Measurements from ENCODE around the gene ZBTB12.
A peak's percentile ranks its signal among the peaks of the same experiment; 100 is the strongest.
"Not testable (repeated sequence)": the region's sequence is repeated elsewhere in the genome, so short reads cannot be mapped to it uniquely, and the experiment has no call there.

Gene ZBTB12

DNA sequence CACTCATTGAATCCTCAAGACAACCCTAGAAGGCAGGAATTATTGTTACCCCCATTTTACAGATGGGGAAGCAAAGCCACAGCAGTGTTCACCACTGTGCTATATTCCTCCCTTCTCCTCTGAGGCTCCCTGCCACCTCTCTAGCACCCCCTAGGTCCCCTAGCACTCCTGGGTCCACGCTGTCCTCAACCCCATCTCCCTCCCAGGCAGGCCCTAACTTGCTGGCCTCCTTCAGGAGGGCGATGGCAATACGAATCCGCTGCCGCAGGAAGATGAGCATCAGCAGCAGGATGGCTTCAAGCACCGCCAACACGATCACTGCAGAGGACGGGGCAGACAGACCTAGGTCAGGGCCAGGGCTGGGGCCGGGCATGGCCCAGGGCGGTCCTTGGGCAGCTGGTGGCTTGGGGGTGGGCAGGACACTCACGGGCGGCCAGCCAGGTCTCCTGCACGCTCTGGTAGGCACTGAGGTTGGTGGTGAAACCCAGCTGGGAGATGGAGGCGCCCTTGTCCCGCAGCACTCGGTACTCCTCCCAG, 31.4 kb downstream of the ZBTB12 start:
- Histone ChIP-seq H3K9me3 (replicated peaks; ENCODE audit: low read length) (no peaks in the 10 kb centered on the region), H3K9ac (ENCODE audit: low read depth, low read length) (no peak overlapping the region), H3K4me2 (ENCODE audit: low read length) (no peak overlapping the region), H3K4me3 (ENCODE audit: low read length) (no peak overlapping the region), H3K36me3 (ENCODE audit: insufficient read depth, low read length) (no peaks in the 10 kb centered on the region), H3K4me1 (ENCODE audit: control insufficient read depth, insufficient read depth, low read length) (peaks cover 10% of the 10 kb centered on the region), H3K27me3 (ENCODE audit: control insufficient read depth, insufficient read depth, low read length) (peaks cover 12% of the 10 kb centered on the region)

DNA sequence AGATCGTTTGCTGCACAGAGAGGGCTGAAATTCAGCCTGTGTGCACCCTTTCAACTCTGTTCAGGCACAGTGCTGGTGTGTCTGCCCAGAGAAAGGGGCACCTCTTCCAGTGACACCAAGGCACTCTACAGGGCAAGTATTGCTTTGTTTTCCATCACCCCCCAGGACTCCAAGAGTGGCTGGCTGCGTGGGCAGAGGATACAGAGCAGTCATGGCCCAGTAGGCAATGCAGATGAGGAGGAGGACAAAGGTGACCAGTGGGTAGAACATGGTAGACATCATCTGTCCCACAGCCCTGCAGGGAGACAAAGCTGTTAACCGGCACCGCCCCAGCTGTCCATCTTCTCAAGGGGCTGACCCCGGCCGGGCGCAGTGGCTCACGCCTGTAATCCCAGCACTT, 32.5 kb downstream of the ZBTB12 start:
- H3K9ac ChIP-seq (ENCODE audit: low read depth, low read length): no peak overlapping the region
- H3K27me3 ChIP-seq (ENCODE audit: control insufficient read depth, insufficient read depth, low read length): peaks cover 12% of the 10 kb centered on the region
- H3K4me1 ChIP-seq (ENCODE audit: control insufficient read depth, insufficient read depth, low read length): peaks cover 12% of the 10 kb centered on the region
- no peaks in the 10 kb centered on the region for H3K36me3 ChIP-seq (ENCODE audit: insufficient read depth, low read length)
- H3K9me3 ChIP-seq (replicated peaks; ENCODE audit: low read length): no peaks in the 10 kb centered on the region
- H3K4me3 ChIP-seq (ENCODE audit: low read length): no peak overlapping the region
- no peak overlapping the region for H3K4me2 ChIP-seq (ENCODE audit: low read length)

DNA sequence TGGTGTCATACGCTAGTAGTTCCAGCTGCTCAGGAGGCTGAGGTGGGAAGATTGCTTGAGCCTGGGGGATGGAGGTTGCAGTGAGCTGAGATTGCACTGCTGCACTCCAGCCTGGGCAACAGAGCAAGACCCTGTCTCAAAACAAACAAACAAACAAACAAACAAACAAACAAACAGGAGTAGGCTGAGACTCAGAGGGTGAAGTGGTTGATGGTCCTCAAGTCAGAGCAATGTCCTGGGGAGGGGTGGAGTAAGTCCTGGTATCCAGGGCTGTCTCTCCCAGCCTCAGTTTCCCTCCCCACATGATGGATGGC, 33.3 kb downstream of the ZBTB12 start:
- not testable (repeated sequence) for H3K9me3 ChIP-seq (replicated peaks; ENCODE audit: low read length); H3K36me3 ChIP-seq (ENCODE audit: insufficient read depth, low read length); H3K4me3 ChIP-seq (ENCODE audit: low read length); H3K9ac ChIP-seq (ENCODE audit: low read depth, low read length); H3K4me2 ChIP-seq (ENCODE audit: low read length)
- H3K27me3 ChIP-seq (ENCODE audit: control insufficient read depth, insufficient read depth, low read length): peaks cover 12% of the 10 kb centered on the region
- peaks cover 16% of the 10 kb centered on the region for H3K4me1 ChIP-seq (ENCODE audit: control insufficient read depth, insufficient read depth, low read length)

DNA sequence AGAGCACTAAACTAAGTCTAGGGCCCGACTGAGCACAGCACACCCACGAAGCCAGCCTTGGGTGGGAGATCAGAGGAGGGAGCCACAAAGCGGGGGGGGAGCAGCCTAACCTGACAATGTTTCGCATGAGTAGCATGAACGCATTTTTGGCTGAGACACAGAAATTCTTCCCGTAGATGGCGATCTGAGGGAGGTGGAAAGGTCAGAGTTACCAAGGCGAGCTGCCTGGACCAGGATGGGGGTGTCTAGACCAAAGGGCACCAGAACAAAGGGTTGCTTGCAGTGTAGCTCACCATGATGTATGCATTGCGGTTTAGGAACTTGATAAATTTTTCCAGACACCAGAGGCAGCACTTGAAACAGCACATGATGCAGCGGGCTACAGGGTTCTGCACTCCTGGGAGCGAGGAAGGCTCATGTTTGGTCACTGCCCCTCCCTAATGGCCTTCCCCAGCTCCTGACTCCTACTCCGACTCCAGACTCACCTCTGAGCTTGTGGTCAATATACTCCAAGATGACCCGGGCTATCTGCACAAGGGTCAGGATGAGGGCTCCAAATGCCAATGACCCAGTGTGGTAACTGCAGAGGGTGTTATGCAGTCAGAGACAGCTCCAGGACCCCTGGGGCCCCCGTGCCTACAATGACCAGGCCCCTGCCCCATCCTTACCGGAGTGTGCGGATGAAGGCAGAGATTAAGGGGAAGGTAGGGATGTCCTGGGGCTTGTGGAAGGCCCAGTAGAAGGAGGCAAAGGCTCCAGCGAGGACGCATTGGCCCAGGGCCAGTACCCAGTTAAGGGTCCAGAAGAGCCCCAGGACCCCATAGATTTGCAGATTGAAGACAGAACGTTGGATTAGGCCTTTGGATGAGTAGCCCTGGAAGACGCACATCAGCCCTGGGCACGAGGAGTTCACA, 36.4 kb downstream of the ZBTB12 start:
- Histone ChIP-seq H3K4me2 (ENCODE audit: low read length) (no peak overlapping the region), H3K9ac (ENCODE audit: low read depth, low read length) (no peak overlapping the region), H3K27me3 (ENCODE audit: control insufficient read depth, insufficient read depth, low read length) (peaks cover 5% of the 10 kb centered on the region), H3K36me3 (ENCODE audit: insufficient read depth, low read length) (no peaks in the 10 kb centered on the region), H3K9me3 (replicated peaks; ENCODE audit: low read length) (no peaks in the 10 kb centered on the region), H3K4me3 (ENCODE audit: low read length) (no peak overlapping the region), H3K4me1 (ENCODE audit: control insufficient read depth, insufficient read depth, low read length) (peaks cover 18% of the 10 kb centered on the region)

DNA sequence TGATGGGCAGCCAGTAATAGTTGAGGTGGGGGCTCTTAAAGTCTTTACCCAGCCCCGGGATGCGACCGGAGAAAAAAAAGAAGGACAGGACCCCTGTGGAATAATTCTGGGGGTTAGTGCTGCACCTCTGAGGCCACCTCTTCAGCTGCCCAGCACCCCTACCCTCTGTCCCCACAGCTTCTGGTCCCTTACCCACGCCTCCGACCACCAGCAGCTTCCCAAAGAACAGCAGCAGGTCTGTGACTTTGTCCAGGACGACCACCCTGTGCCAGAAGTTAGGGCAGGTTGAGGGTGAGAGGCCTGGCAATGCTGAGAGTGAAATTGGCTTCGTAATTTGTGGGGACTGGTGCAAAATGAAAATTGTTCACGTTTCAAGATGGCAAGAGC, 37.1 kb downstream of the ZBTB12 start:
- no peak overlapping the region for H3K4me3 ChIP-seq (ENCODE audit: low read length)
- no peak overlapping the region for H3K9ac ChIP-seq (ENCODE audit: low read depth, low read length)
- H3K36me3 ChIP-seq (ENCODE audit: insufficient read depth, low read length): peaks cover 3% of the 10 kb centered on the region
- H3K4me2 ChIP-seq (ENCODE audit: low read length): no peak overlapping the region
- H3K27me3 ChIP-seq (ENCODE audit: control insufficient read depth, insufficient read depth, low read length): peaks cover 5% of the 10 kb centered on the region
- no peaks in the 10 kb centered on the region for H3K9me3 ChIP-seq (replicated peaks; ENCODE audit: low read length)
- peaks cover 18% of the 10 kb centered on the region for H3K4me1 ChIP-seq (ENCODE audit: control insufficient read depth, insufficient read depth, low read length)

GRCh38 chr6:31864123-31864562, 37.7 kb downstream of the ZBTB12 start:
- not testable (repeated sequence) for H3K9me3 ChIP-seq (replicated peaks; ENCODE audit: low read length); H3K27me3 ChIP-seq (ENCODE audit: control insufficient read depth, insufficient read depth, low read length); H3K36me3 ChIP-seq (ENCODE audit: insufficient read depth, low read length)
- H3K9ac ChIP-seq (ENCODE audit: low read depth, low read length): peak overlapping the region; percentile 70
- H3K4me1 ChIP-seq (ENCODE audit: control insufficient read depth, insufficient read depth, low read length): peaks cover 18% of the 10 kb centered on the region
- H3K4me3 ChIP-seq (ENCODE audit: low read length): peak overlapping the region; percentile 78
- peak overlapping the region; percentile 93 for H3K4me2 ChIP-seq (ENCODE audit: low read length)

DNA sequence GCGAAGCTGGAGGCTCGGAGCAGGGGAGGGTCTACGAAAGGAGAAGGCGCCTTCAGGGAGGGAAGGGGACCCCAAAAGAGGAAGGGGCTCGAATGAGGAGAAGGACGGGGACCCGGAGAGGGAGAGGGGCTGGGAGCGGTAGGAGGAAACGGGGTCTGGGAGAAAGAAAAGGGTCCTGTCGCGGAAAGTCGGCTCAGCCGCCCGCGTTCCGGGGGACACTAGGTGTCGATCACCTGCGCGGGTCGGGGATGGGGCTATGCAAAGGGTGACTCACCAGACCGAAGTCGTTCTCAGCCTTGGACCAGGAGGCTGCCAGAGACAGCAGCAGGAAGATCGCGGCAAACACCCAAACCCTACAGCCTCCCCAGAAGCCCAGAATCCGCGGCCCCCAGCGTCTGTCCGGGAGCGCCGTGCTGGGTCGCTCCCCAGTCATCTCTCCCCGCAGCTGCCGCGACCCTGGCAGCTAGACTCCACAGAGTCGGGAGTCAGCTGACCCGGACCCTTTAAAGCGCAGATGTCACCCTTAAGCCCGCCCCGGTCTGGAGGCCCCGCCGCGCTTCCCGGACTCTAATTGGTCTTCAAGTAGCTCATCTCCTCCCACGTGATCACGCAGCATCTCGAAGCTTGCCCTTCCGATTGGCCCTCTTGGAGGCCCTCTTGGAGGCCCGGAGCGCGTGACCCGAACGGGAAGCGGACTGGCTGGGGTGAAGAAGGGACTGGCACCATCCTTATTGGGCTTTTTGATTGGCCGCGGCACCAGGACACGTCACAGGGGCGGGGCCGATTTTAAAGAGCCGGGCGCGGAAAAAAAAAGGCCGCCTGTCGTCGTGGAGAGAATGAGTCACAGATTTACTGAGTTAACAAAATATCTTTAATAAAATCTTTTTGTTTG, 39.3 kb downstream of the ZBTB12 start, which contains the start of gene NEU1:
Gene NEU1, minus strand, starts transcription at position 478 of the 892 bp plus-strand sequence. Its CDS starts 45 bp downstream, at position 433.
- Histone ChIP-seq H3K36me3 (ENCODE audit: insufficient read depth, low read length) (peaks cover 13% of the 10 kb centered on the region), H3K4me3 (ENCODE audit: low read length) (peak within 1 kb of the TSS; percentile 79), H3K9ac (ENCODE audit: low read depth, low read length) (peak within 1 kb of the TSS; percentile 78), H3K27me3 (ENCODE audit: control insufficient read depth, insufficient read depth, low read length) (no peaks in the 10 kb centered on the region), H3K9me3 (replicated peaks; ENCODE audit: low read length) (no peaks in the 10 kb centered on the region), H3K4me1 (ENCODE audit: control insufficient read depth, insufficient read depth, low read length) (peaks cover 18% of the 10 kb centered on the region), H3K4me2 (ENCODE audit: low read length) (peak within 1 kb of the TSS; percentile 97)

DNA sequence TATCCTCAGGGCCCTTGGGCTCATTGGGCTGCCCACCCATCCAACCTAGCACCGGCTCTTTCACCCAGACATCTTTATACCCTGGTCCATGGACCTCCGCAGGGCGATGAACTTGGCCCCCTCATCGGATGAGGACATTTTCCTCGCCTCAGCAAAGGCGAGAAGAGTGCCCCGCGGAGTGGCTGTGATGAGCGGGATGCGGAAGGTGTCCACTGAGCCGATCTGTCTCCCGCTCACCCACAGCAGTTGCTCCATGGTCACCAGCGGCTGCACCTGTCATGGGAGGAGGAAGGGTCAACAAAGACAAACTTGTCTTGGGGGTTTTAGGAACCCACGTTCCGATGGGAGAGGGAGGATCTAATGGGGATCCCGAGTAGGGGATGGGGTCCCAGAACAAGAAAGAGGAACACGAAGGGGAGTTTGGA, 40.0 kb downstream of the ZBTB12 start:
- Histone ChIP-seq H3K4me2 (ENCODE audit: low read length) (peak overlapping the region; percentile 97), H3K4me3 (ENCODE audit: low read length) (peak overlapping the region; percentile 79), H3K4me1 (ENCODE audit: control insufficient read depth, insufficient read depth, low read length) (peaks cover 18% of the 10 kb centered on the region), H3K9ac (ENCODE audit: low read depth, low read length) (peak overlapping the region; percentile 78), H3K27me3 (ENCODE audit: control insufficient read depth, insufficient read depth, low read length) (no peaks in the 10 kb centered on the region), H3K36me3 (ENCODE audit: insufficient read depth, low read length) (peaks cover 13% of the 10 kb centered on the region), H3K9me3 (replicated peaks; ENCODE audit: low read length) (no peaks in the 10 kb centered on the region)

GRCh38 chr6:31861150-31861549, 40.7 kb downstream of the ZBTB12 start:
- Histone ChIP-seq H3K4me3 (ENCODE audit: low read length) (no peak overlapping the region), H3K9me3 (replicated peaks; ENCODE audit: low read length) (no peaks in the 10 kb centered on the region), H3K4me1 (ENCODE audit: control insufficient read depth, insufficient read depth, low read length) (peaks cover 18% of the 10 kb centered on the region), H3K27me3 (ENCODE audit: control insufficient read depth, insufficient read depth, low read length) (no peaks in the 10 kb centered on the region), H3K4me2 (ENCODE audit: low read length) (peak overlapping the region; percentile 97), H3K36me3 (ENCODE audit: insufficient read depth, low read length) (peaks cover 13% of the 10 kb centered on the region), H3K9ac (ENCODE audit: low read depth, low read length) (no peak overlapping the region)

GRCh38 chr6:31860349-31860748, 41.5 kb downstream of the ZBTB12 start:
- no peaks in the 10 kb centered on the region for H3K9me3 ChIP-seq (replicated peaks; ENCODE audit: low read length)
- H3K36me3 ChIP-seq (ENCODE audit: insufficient read depth, low read length): peaks cover 13% of the 10 kb centered on the region
- H3K4me3 ChIP-seq (ENCODE audit: low read length): no peak overlapping the region
- H3K4me2 ChIP-seq (ENCODE audit: low read length): no peak overlapping the region
- H3K4me1 ChIP-seq (ENCODE audit: control insufficient read depth, insufficient read depth, low read length): peaks cover 18% of the 10 kb centered on the region
- no peak overlapping the region for H3K9ac ChIP-seq (ENCODE audit: low read depth, low read length)
- H3K27me3 ChIP-seq (ENCODE audit: control insufficient read depth, insufficient read depth, low read length): no peaks in the 10 kb centered on the region

DNA sequence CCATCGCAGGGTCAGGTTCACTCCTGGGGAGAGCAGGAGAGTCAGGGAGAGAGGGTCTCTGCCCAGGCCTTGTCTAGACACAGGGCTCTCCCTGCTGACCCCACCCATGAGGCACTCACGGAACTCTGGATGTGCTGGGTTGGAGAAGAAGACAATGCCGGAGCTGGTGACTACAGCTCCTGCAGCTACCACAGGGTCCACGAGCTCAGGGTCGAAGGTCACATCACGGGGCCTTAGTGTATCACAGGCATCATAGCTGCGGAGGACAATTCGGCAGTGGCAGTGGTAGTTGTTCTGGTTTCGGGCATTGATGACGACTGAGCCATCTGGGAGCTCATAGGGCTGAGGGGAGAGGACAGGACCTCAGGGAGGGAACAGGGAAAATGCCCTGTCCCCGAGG, 42.0 kb downstream of the ZBTB12 start:
- H3K9ac ChIP-seq (ENCODE audit: low read depth, low read length): no peak overlapping the region
- H3K4me2 ChIP-seq (ENCODE audit: low read length): no peak overlapping the region
- peaks cover 18% of the 10 kb centered on the region for H3K4me1 ChIP-seq (ENCODE audit: control insufficient read depth, insufficient read depth, low read length)
- no peaks in the 10 kb centered on the region for H3K27me3 ChIP-seq (ENCODE audit: control insufficient read depth, insufficient read depth, low read length)
- peaks cover 13% of the 10 kb centered on the region for H3K36me3 ChIP-seq (ENCODE audit: insufficient read depth, low read length)
- H3K9me3 ChIP-seq (replicated peaks; ENCODE audit: low read length): no peaks in the 10 kb centered on the region
- no peak overlapping the region for H3K4me3 ChIP-seq (ENCODE audit: low read length)
